H1 (cell line): Measurements from ENCODE around the gene CXADR. TPM values are rescaled to one million over a fixed set of nuclear protein-coding genes. Genes with fewer than 3 reads are reported as not detected.

Experiments used
- CTCF ChIA-PET: fragments of 300-600 bp; sonication (Branson Sonifier 250); formaldehyde crosslinking; loops from one replicate; lab custom pipeline; 2021; ENCODE audit not compliant: partially characterized antibody; lab: Charles Lee
- POLR2A ChIA-PET: fragments of 300-600 bp; sonication (Branson Sonifier 250); formaldehyde crosslinking; loops from one replicate; lab custom pipeline; 2021; ENCODE audit warnings: inconsistent platforms; ENCODE audit not compliant: partially characterized antibody; lab: Charles Lee
- DNase-seq, 2 experiments: peaks; one replicate each; pipeline versions ENCODE4 v3.0.0 to v3.0.0-alpha.2; 2010 to 2022; ENCODE audit warnings: low spot score in 2 of 2, low read depth in 1 of 2, mixed read lengths in 1 of 2
- FAIRE-seq: peaks from 2 replicates; lab custom pipeline; 2011; peaks lifted over from hg19 to GRCh38; lab: Jason Lieb, UNC
- H2AFZ ChIP-seq: 2 replicates; pipeline ENCODE4 v1.8.1; 2012; ENCODE audit warnings: low read length, inconsistent platforms
- H2AK5ac ChIP-seq: 2 replicates; pipeline ENCODE4 v1.6.1; 2013; ENCODE audit warnings: low read depth, low read length
- H2BK120ac ChIP-seq: replicated peaks from 2 replicates; pipeline ENCODE3; 2013; ENCODE audit warnings: low read depth, low read length, inconsistent platforms
- H2BK12ac ChIP-seq: 2 replicates; pipeline ENCODE4 v1.6.1; 2013; ENCODE audit warnings: low read depth, low read length
- H2BK15ac ChIP-seq: 2 replicates; pipeline ENCODE4 v1.6.1; 2013; ENCODE audit warnings: low read length
- H2BK20ac ChIP-seq: 2 replicates; pipeline ENCODE4 v1.6.1; 2013; ENCODE audit warnings: low read length
- H2BK5ac ChIP-seq: 2 replicates; pipeline ENCODE4 v1.6.1; 2013; ENCODE audit warnings: low read depth, low read length
- H3K14ac ChIP-seq: 2 replicates; pipeline ENCODE4 v1.6.1; 2013; ENCODE audit warnings: inconsistent platforms; ENCODE audit not compliant: insufficient read length
- H3K18ac ChIP-seq: 2 replicates; pipeline ENCODE4 v1.6.1; 2013; ENCODE audit warnings: low read length; ENCODE audit errors: extremely low read depth
- H3K23ac ChIP-seq: 2 replicates; pipeline ENCODE4 v1.6.1; 2013; ENCODE audit warnings: inconsistent platforms; ENCODE audit not compliant: insufficient read length
- H3K23me2 ChIP-seq: 2 replicates; pipeline ENCODE4 v1.6.1; 2013; ENCODE audit warnings: low read depth, low read length
- H3K27ac ChIP-seq: 2 replicates; pipeline ENCODE4 v1.6.1; 2011; ENCODE audit warnings: low read depth, low read length, inconsistent platforms
- H3K27me3 ChIP-seq, 4 experiments: replicated peaks in 1 of 4; 1 replicate in 1 of 4; 2 replicates in 3 of 4; pipeline versions ENCODE4 v1.6.1 to v1.8.1; 2011 to 2013; ENCODE audit warnings: low read length in 3 of 4, mild to moderate bottlenecking in 3 of 4, inconsistent platforms in 2 of 4, mixed read lengths in 2 of 4, moderate library complexity in 1 of 4; ENCODE audit not compliant: control insufficient read depth in 3 of 4, insufficient read depth in 3 of 4; ENCODE audit errors: extremely low read depth in 1 of 4
- H3K36me3 ChIP-seq, 4 experiments: 2 replicates each; pipeline versions ENCODE4 v1.6.1 to v1.8.1; 2011 to 2013; ENCODE audit warnings: mild to moderate bottlenecking in 4 of 4, low read length in 3 of 4, moderate library complexity in 2 of 4, control low read depth in 1 of 4, inconsistent platforms in 1 of 4; ENCODE audit not compliant: insufficient read depth in 4 of 4, control insufficient read depth in 2 of 4
- H3K4ac ChIP-seq: replicated peaks from 2 replicates; pipeline ENCODE3; 2013; ENCODE audit warnings: low read length, low read depth, mixed read lengths, inconsistent platforms; ENCODE audit not compliant: insufficient read length
- H3K4me1 ChIP-seq, 4 experiments: replicated peaks in 1 of 4; 1 replicate in 1 of 4; 2 replicates in 3 of 4; pipeline versions ENCODE4 v1.6.1 to v1.8.1; 2011 to 2013; ENCODE audit warnings: low read length in 3 of 4, inconsistent platforms in 2 of 4, mixed read lengths in 1 of 4; ENCODE audit not compliant: insufficient read depth in 4 of 4, control insufficient read depth in 3 of 4
- H3K4me2 ChIP-seq, 2 experiments: 2 replicates each; pipeline versions ENCODE4 v1.6.1 to v1.8.1; 2011 to 2013; ENCODE audit warnings: low read depth in 2 of 2, low read length in 2 of 2, control low read depth in 1 of 2, inconsistent platforms in 1 of 2, mild to moderate bottlenecking in 1 of 2; ENCODE audit not compliant: insufficient read depth in 1 of 2
- H3K4me3 ChIP-seq, 4 experiments: fragments of 200-600, 300-600 bp in 1 of 4; sonication (generic), shearing (Covaris generic), sonication (Bioruptor Twin) in 1 of 4; 2 replicates each; pipeline versions ENCODE4 v1.5.1 to v1.8.1; 2011 to 2016; ENCODE audit warnings: low read length in 4 of 4, low read depth in 3 of 4, control low read depth in 2 of 4, inconsistent platforms in 2 of 4, mild to moderate bottlenecking in 2 of 4, mixed read lengths in 1 of 4, moderate library complexity in 1 of 4; ENCODE audit not compliant: insufficient read depth in 2 of 4; ENCODE audit errors: extremely low read depth in 1 of 4
- H3K56ac ChIP-seq: replicated peaks from 2 replicates; pipeline ENCODE3; 2013; ENCODE audit warnings: low read depth, mild to moderate bottlenecking, mixed read lengths, low read length, inconsistent platforms; ENCODE audit not compliant: insufficient read length
- H3K79me1 ChIP-seq: 2 replicates; pipeline ENCODE4 v1.6.1; 2013; ENCODE audit warnings: low read depth, low read length, control low read depth
- H3K79me2 ChIP-seq, 2 experiments: 2 replicates each; pipeline versions ENCODE4 v1.6.1 to v1.8.1; 2012 to 2013; ENCODE audit warnings: low read length in 2 of 2, mild to moderate bottlenecking in 2 of 2, inconsistent platforms in 1 of 2; ENCODE audit not compliant: insufficient read depth in 2 of 2, control insufficient read depth in 1 of 2
- H3K9ac ChIP-seq, 4 experiments: replicated peaks in 1 of 4; 1 replicate in 1 of 4; 2 replicates in 3 of 4; pipeline versions ENCODE4 v1.6.1 to v1.8.1; 2011 to 2013; ENCODE audit warnings: low read depth in 3 of 4, low read length in 3 of 4, control low read depth in 2 of 4, mild to moderate bottlenecking in 2 of 4, moderate library complexity in 2 of 4, inconsistent platforms in 1 of 4; ENCODE audit errors: extremely low read depth in 1 of 4
- H3K9me3 ChIP-seq, 2 experiments: 2 replicates each; pipeline versions ENCODE4 v1.6.1 to v1.8.1; 2012 to 2013; ENCODE audit warnings: mild to moderate bottlenecking in 2 of 2, moderate library complexity in 2 of 2, control low read depth in 1 of 2, inconsistent platforms in 1 of 2, low read depth in 1 of 2, low read length in 1 of 2, mixed read lengths in 1 of 2; ENCODE audit not compliant: insufficient read depth in 2 of 2
- H4K20me1 ChIP-seq, 2 experiments: replicated peaks in 1 of 2; 2 replicates each; pipeline versions ENCODE3 to v1.8.1; 2011 to 2013; ENCODE audit warnings: inconsistent platforms in 2 of 2, low read length in 2 of 2, mild to moderate bottlenecking in 1 of 2; ENCODE audit not compliant: insufficient read depth in 2 of 2, control insufficient read depth in 1 of 2
- H4K5ac ChIP-seq: 2 replicates; pipeline ENCODE4 v1.6.1; 2013; ENCODE audit warnings: low read length, low read depth, mixed read lengths, inconsistent platforms; ENCODE audit not compliant: insufficient read length
- H4K8ac ChIP-seq: 2 replicates; pipeline ENCODE4 v1.8.0; 2013; ENCODE audit warnings: mild to moderate bottlenecking, moderate library complexity, low read length, inconsistent platforms; ENCODE audit not compliant: insufficient read depth; ENCODE audit errors: extremely low read depth
- H4K91ac ChIP-seq: replicated peaks from 2 replicates; pipeline ENCODE3; 2013; ENCODE audit warnings: low read length, mixed read lengths, inconsistent platforms; ENCODE audit not compliant: insufficient read length
- WGBS, 2 experiments: shearing (Covaris generic) in 1 of 2; methylation state at CpG; one replicate each; pipeline versions ENCODE4 v1.1.6 to v1.1.7; 2013 to 2015; ENCODE audit warnings: low lambda C conversion rate in 2 of 2, mixed read lengths in 2 of 2, inconsistent platforms in 1 of 2, low coverage in 1 of 2, missing lambda C conversion rate in 1 of 2; ENCODE audit not compliant: insufficient replicate concordance in 2 of 2, insufficient coverage in 1 of 2, insufficient read length in 1 of 2; ENCODE audit errors: extremely low coverage in 1 of 2, missing lambda C conversion rate in 1 of 2; 5-methylcytosine and 5-hydroxymethylcytosine counted together
- polyA plus RNA-seq, 7 experiments: library from polyadenylated mRNA; depleted of rRNA in 3 of 7; stranded (reverse) in 5 of 7; unstranded in 2 of 7; fragments of >200 nt in 5 of 7; fragments of 200-250 nt in 2 of 7; gene quantifications; 1 replicate in 5 of 7; 2 replicates in 1 of 7; 4 replicates in 1 of 7; pipeline versions ENCODE4 v1.2.1 to v1.2.3, GENCODE V29; 2011 to 2013; ENCODE audit warnings: missing spikeins in 2 of 7, mixed read lengths in 2 of 7
- total RNA-seq: library from RNA; stranded (reverse); fragmentation: NEBNext Ultra II Directional; extraction: Animal tissue kit (Norgen Biotek cat#: 25700); gene quantifications from 2 replicates; pipeline ENCODE4 v1.2.1, GENCODE V29; 2021

The CXADR gene
- total and polyA plus RNA-seq, 2 of the 8 experiments (the other 6 are each of a cell fraction or from before 2014, with no cell fraction given) = 45.6 to 145 TPM

- WGBS, 2 experiments = 96% methylated on average over 1 of the region's 1 CpG; no CpG with 5 or more reads in 1 of the 2 experiments
- no peaks in the 10 kb centered on the region; the same call in 1 of the 2 replicates for H3K23me2 ChIP-seq
- peaks cover 0 to 8% (median 4%) of the 10 kb centered on the region in 4 experiments; a peak in 3 of 7 replicates for H3K27me3 ChIP-seq
- H3K18ac ChIP-seq = no peak overlapping the region
- no peak overlapping the region for H2BK15ac ChIP-seq
- no peak overlapping the region for H4K8ac ChIP-seq
- H3K4me2 ChIP-seq = no peak overlapping the region
- H3K4ac ChIP-seq = no peak overlapping the region
- H2BK120ac ChIP-seq = no peak overlapping the region
- H3K14ac ChIP-seq = no peak overlapping the region
- no peak overlapping the region for H2BK12ac ChIP-seq
- no peak overlapping the region for H2BK20ac ChIP-seq
- no peak overlapping the region for H3K9ac ChIP-seq
- H2AK5ac ChIP-seq = no peak overlapping the region
- H3K23ac ChIP-seq = no peak overlapping the region
- no peak for FAIRE-seq
- POLR2A ChIA-PET = no interaction called here
- no peak overlapping the region for H4K5ac ChIP-seq
- CTCF ChIA-PET = interaction anchor here (0.6 kb wide), 1 partner anchor 12 kb away, joined by 3 read pairs; no protein-coding TSS in a partner anchor
- DNase-seq = no peak
- no peak overlapping the region for H3K4me3 ChIP-seq
- no peak overlapping the region for H3K27ac ChIP-seq
- H3K4me1 ChIP-seq = 0 out of 7 replicates have a peak, but pooled peaks cover 0 to 3% (median 0%) of the 10 kb centered on the region in 4 experiments
- H4K20me1 ChIP-seq = no peaks in the 10 kb centered on the region
- H3K9me3 ChIP-seq = no peaks in the 10 kb centered on the region
- H3K36me3 ChIP-seq = no peaks in the 10 kb centered on the region
- no peak overlapping the region for H4K91ac ChIP-seq
- H3K79me2 ChIP-seq = peaks cover under 1 to 4% of the 10 kb centered on the region in 2 experiments; a peak in 2 of 4 replicates
- no peak overlapping the region for H3K56ac ChIP-seq
- H2AFZ ChIP-seq = no peak overlapping the region
- H3K79me1 ChIP-seq = no peaks in the 10 kb centered on the region
- H2BK5ac ChIP-seq = no peak overlapping the region
Measured at GRCh38 chr21:17616831-17617230, 104.0 kb downstream of the CXADR start.
